ENCODE measurements around the gene CERT1.

CERT1 gene

DNA sequence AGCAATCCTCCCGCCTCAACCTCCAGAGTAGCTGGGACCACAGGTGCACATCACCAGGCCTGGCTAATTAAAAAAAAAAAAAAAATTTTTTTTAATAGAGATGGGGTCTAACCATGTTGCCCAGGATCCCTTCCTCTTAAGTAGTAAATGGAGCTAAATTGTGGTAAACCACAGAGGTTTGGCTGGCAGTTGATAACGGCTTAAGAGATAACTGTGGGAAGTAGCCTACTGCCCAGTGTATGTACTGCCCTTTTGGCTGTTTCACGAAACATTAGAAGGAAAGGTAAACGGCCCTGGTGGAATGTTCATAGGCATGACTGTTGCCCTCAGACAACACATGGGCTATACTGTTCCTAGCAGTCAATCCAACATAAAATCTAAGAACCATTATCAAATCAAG, 130.0 kb downstream of the CERT1 start:
- no peaks in the 10 kb centered on the region for H3K27me3 ChIP-seq (ENCODE audit: insufficient read depth, low read length)
- no peak overlapping the region for H2BK12ac ChIP-seq (ENCODE audit: low read length)
- H3K79me2 ChIP-seq (ENCODE audit: control insufficient read depth, insufficient read depth, low read length, poor library complexity), result no peaks in the 10 kb centered on the region
- no peak overlapping the region for H3K4me3 ChIP-seq (ENCODE audit: low read depth, low read length)
- H3K14ac ChIP-seq (ENCODE audit: low read length), result no peak overlapping the region
- no peaks in the 10 kb centered on the region for H3K79me1 ChIP-seq (ENCODE audit: low read length)
- no peak overlapping the region for H3K23ac ChIP-seq (ENCODE audit: low read length)
- H2AK5ac ChIP-seq (ENCODE audit: low read length), result no peak overlapping the region
- H4K8ac ChIP-seq (ENCODE audit: low read depth, low read length), result no peak overlapping the region
- H3K36me3 ChIP-seq (ENCODE audit: control insufficient read depth in 1 of 2, insufficient read depth in 2 of 2, low read length in 2 of 2), result peaks cover 11% of the 10 kb centered on the region in 2 experiments
- DNase-seq, result no peak
- H2BK5ac ChIP-seq (ENCODE audit: low read depth, low read length, poor library complexity), result no peak overlapping the region
- no peak overlapping the region for H4K91ac ChIP-seq (ENCODE audit: low read depth, low read length)
- H3K27ac ChIP-seq (ENCODE audit: low read depth, low read length), result no peak overlapping the region
- no peak overlapping the region for H2BK120ac ChIP-seq (ENCODE audit: insufficient read depth, low read length, poor library complexity)
- no peak overlapping the region for H3K9ac ChIP-seq (ENCODE audit: low read length)
- no peak overlapping the region for H4K12ac ChIP-seq (ENCODE audit: low read depth, low read length)
- no peak overlapping the region for H2AFZ ChIP-seq (ENCODE audit: insufficient read depth, low read length, poor library complexity)
- no peak overlapping the region for H3K4ac ChIP-seq (ENCODE audit: low read depth, low read length)
- no CpG with 5 or more reads among the region's 4 CpGs for WGBS (ENCODE audit: extremely low coverage, insufficient coverage, insufficient read length)
- H3K4me1 ChIP-seq (ENCODE audit: control insufficient read depth in 1 of 2, insufficient read depth in 2 of 2, low read length in 2 of 2), result no peaks in the 10 kb centered on the region
- H3K4me2 ChIP-seq (ENCODE audit: low read length), result no peak overlapping the region
- no peaks in the 10 kb centered on the region for H3K9me3 ChIP-seq (ENCODE audit: insufficient read depth, low read depth, low read length)
- H3K18ac ChIP-seq (ENCODE audit: low read length), result no peak overlapping the region

DNA sequence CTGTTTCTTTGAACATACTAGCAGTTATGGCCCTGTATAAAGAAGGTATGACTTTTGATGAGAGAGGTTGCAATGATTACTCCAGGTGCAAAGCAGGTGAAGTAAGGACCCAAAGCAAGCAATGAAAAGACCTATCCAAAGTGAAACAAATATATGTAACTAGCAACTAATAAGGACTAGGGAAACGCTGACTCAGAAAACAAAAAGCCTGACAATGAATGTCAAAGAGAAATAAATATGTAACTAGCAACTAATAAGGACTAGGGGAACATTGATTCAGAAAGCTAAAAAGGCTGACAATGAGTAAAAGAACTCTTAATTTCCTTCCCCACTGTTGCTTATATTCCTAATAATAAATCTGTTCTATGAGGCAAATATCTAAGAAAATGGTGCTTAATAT, 131.3 kb downstream of the CERT1 start:
- WGBS (ENCODE audit: extremely low coverage, insufficient coverage, insufficient read length), result no CpG with 5 or more reads among the region's 1 CpG
- Histone ChIP-seq H3K18ac (ENCODE audit: low read length) (no peak overlapping the region), H4K12ac (ENCODE audit: low read depth, low read length) (no peak overlapping the region)

DNA sequence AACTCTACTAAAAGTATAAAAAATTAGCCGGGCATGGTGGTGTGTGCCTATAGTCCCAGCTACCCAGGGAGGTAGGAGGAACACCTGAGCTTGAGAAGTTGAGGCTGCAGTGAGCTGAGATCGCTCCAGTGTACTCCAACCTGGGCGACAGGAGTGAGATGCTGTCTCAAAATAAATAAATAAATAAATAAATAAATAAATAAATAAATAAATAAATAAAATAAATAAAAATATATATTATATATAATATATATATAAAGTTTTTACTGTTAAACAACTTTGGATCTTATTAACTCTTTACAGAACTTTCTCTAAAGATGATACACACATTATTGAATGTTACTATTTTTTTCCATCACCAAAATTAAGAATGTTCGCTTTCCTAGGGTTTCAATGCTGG, 136.0 kb downstream of the CERT1 start:
- Histone ChIP-seq H3K4me3 (ENCODE audit: low read depth, low read length) (no peak overlapping the region), H3K27me3 (ENCODE audit: insufficient read depth, low read length) (no peaks in the 10 kb centered on the region), H4K91ac (ENCODE audit: low read depth, low read length) (no peak overlapping the region), H3K14ac (ENCODE audit: low read length) (no peak overlapping the region), H3K9me3 (ENCODE audit: insufficient read depth, low read depth, low read length) (peaks cover 2% of the 10 kb centered on the region), H3K4ac (ENCODE audit: low read depth, low read length) (no peak overlapping the region), H2AFZ (ENCODE audit: insufficient read depth, low read length, poor library complexity) (no peak overlapping the region), H4K8ac (ENCODE audit: low read depth, low read length) (no peak overlapping the region), H4K12ac (ENCODE audit: low read depth, low read length) (no peak overlapping the region), H3K23ac (ENCODE audit: low read length) (no peak overlapping the region), H2AK5ac (ENCODE audit: low read length) (no peak overlapping the region), H3K9ac (ENCODE audit: low read length) (no peak overlapping the region), H3K27ac (ENCODE audit: low read depth, low read length) (no peak overlapping the region), H2BK5ac (ENCODE audit: low read depth, low read length, poor library complexity) (no peak overlapping the region), H3K4me1 (ENCODE audit: control insufficient read depth in 1 of 2, insufficient read depth in 2 of 2, low read length in 2 of 2) (no peaks in the 10 kb centered on the region), H2BK120ac (ENCODE audit: insufficient read depth, low read length, poor library complexity) (no peak overlapping the region), H3K18ac (ENCODE audit: low read length) (no peak overlapping the region), H3K79me1 (ENCODE audit: low read length) (no peaks in the 10 kb centered on the region), H3K4me2 (ENCODE audit: low read length) (no peak overlapping the region), H3K36me3 (ENCODE audit: control insufficient read depth in 1 of 2, insufficient read depth in 2 of 2, low read length in 2 of 2) (peaks cover 10% of the 10 kb centered on the region in 2 experiments), H2BK12ac (ENCODE audit: low read length) (no peak overlapping the region), H3K79me2 (ENCODE audit: control insufficient read depth, insufficient read depth, low read length, poor library complexity) (no peaks in the 10 kb centered on the region)
- no peak for DNase-seq
- WGBS (ENCODE audit: extremely low coverage, insufficient coverage, insufficient read length), result no CpG with 5 or more reads among the region's 4 CpGs

More for the DNA sequence above, 131.3 kb downstream of the CERT1 start:
- Histone ChIP-seq H3K4me3 (ENCODE audit: low read depth, low read length) (no peak overlapping the region), H2AK5ac (ENCODE audit: low read length) (no peak overlapping the region), H3K4ac (ENCODE audit: low read depth, low read length) (no peak overlapping the region), H2AFZ (ENCODE audit: insufficient read depth, low read length, poor library complexity) (no peak overlapping the region), H4K8ac (ENCODE audit: low read depth, low read length) (no peak overlapping the region), H3K9ac (ENCODE audit: low read length) (no peak overlapping the region), H3K9me3 (ENCODE audit: insufficient read depth, low read depth, low read length) (no peaks in the 10 kb centered on the region), H2BK12ac (ENCODE audit: low read length) (no peak overlapping the region), H3K27me3 (ENCODE audit: insufficient read depth, low read length) (no peaks in the 10 kb centered on the region), H3K14ac (ENCODE audit: low read length) (no peak overlapping the region), H2BK5ac (ENCODE audit: low read depth, low read length, poor library complexity) (no peak overlapping the region), H3K79me1 (ENCODE audit: low read length) (no peaks in the 10 kb centered on the region), H2BK120ac (ENCODE audit: insufficient read depth, low read length, poor library complexity) (no peak overlapping the region), H3K79me2 (ENCODE audit: control insufficient read depth, insufficient read depth, low read length, poor library complexity) (no peaks in the 10 kb centered on the region), H3K23ac (ENCODE audit: low read length) (no peak overlapping the region), H3K4me2 (ENCODE audit: low read length) (no peak overlapping the region), H3K4me1 (ENCODE audit: control insufficient read depth in 1 of 2, insufficient read depth in 2 of 2, low read length in 2 of 2) (no peaks in the 10 kb centered on the region), H3K36me3 (ENCODE audit: control insufficient read depth in 1 of 2, insufficient read depth in 2 of 2, low read length in 2 of 2) (peaks cover 11 to 13% of the 10 kb centered on the region in 2 experiments), H4K91ac (ENCODE audit: low read depth, low read length) (no peak overlapping the region), H3K27ac (ENCODE audit: low read depth, low read length) (no peak overlapping the region)
- no peak for DNase-seq

DNA sequence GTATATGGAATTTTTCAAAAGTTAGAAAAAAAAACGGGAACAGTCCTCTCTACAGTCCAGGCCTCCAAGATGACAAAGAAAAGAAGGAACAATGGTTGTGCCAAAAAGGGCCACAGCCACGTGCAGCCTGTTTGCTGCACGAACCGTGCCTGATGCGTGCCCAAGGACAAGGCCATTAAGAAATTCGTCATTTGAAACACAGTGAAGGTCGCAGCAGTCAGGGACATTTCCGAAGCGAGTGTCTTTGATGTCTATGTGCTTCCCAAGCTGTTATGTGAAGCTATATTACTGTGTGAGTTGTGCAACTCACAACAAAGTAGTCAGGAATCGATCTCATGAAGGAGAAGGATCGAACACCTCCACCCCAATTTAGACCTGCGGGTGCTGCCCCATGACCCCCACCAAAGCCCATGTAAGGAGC, 137.0 kb downstream of the CERT1 start:
- WGBS (ENCODE audit: extremely low coverage, insufficient coverage, insufficient read length), result no CpG with 5 or more reads among the region's 12 CpGs

More for the DNA sequence above, 137.0 kb downstream of the CERT1 start:
- H3K23ac ChIP-seq (ENCODE audit: low read length), result no peak overlapping the region
- no peak for DNase-seq
- H3K14ac ChIP-seq (ENCODE audit: low read length), result no peak overlapping the region
- no peak overlapping the region for H3K4ac ChIP-seq (ENCODE audit: low read depth, low read length)
- H3K27me3 ChIP-seq (ENCODE audit: insufficient read depth, low read length), result no peaks in the 10 kb centered on the region
- no peak overlapping the region for H4K12ac ChIP-seq (ENCODE audit: low read depth, low read length)
- H2BK5ac ChIP-seq (ENCODE audit: low read depth, low read length, poor library complexity), result no peak overlapping the region
- no peak overlapping the region for H4K91ac ChIP-seq (ENCODE audit: low read depth, low read length)
- no peak overlapping the region for H3K4me3 ChIP-seq (ENCODE audit: low read depth, low read length)
- H3K79me2 ChIP-seq (ENCODE audit: control insufficient read depth, insufficient read depth, low read length, poor library complexity), result no peaks in the 10 kb centered on the region
- H3K9me3 ChIP-seq (ENCODE audit: insufficient read depth, low read depth, low read length), result peaks cover 2% of the 10 kb centered on the region
- H3K9ac ChIP-seq (ENCODE audit: low read length), result no peak overlapping the region
- H3K18ac ChIP-seq (ENCODE audit: low read length), result no peak overlapping the region
- H2BK12ac ChIP-seq (ENCODE audit: low read length), result no peak overlapping the region
- H4K8ac ChIP-seq (ENCODE audit: low read depth, low read length), result no peak overlapping the region
- H3K79me1 ChIP-seq (ENCODE audit: low read length), result no peaks in the 10 kb centered on the region
- no peak overlapping the region for H3K4me2 ChIP-seq (ENCODE audit: low read length)
- no peak overlapping the region for H2AFZ ChIP-seq (ENCODE audit: insufficient read depth, low read length, poor library complexity)
- H2AK5ac ChIP-seq (ENCODE audit: low read length), result no peak overlapping the region
- no peak overlapping the region for H2BK120ac ChIP-seq (ENCODE audit: insufficient read depth, low read length, poor library complexity)
- H3K36me3 ChIP-seq (ENCODE audit: control insufficient read depth in 1 of 2, insufficient read depth in 2 of 2, low read length in 2 of 2), result peaks cover 9 to 10% of the 10 kb centered on the region in 2 experiments
- H3K27ac ChIP-seq (ENCODE audit: low read depth, low read length), result no peak overlapping the region
- H3K4me1 ChIP-seq (ENCODE audit: control insufficient read depth in 1 of 2, insufficient read depth in 2 of 2, low read length in 2 of 2), result no peaks in the 10 kb centered on the region
